ENCODE data around the gene PTPRA.

Gene PTPRA

DNA sequence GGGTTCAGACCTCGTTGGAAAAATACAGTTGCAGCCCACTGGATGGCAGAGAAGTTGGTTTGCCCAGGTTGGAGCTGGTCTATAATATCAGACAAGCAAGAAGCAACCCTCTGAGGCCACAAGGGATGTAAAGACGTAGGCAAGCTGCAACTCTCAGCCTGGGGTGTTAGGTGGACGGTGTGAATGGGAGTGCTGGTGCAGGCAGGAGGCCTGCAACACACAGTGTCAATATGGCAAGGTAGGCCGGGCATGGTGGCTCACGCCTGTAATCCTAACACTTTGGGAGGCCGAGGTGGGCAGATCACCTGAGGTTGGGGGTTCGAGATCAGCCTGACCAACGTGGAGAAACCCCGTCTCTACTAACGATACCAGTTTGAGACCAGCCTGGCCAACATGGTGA, 22.2 kb upstream of the PTPRA start:
- ChIA-PET CTCF (interaction anchor here (0.6 to 2.3 kb wide), 5 partner anchors 10 to 322 kb away, joined by 3 to 11 read pairs (median 7); partner anchors contain the start of genes PCED1A and VPS16), POLR2A (ENCODE audit: low non-redundant PET) (interaction anchor here (0.8 kb wide), 1 partner anchor 199 kb away, joined by 3 read pairs; no protein-coding TSS in a partner anchor)
- no peak for DNase-seq (ENCODE audit: low spot score)

DNA sequence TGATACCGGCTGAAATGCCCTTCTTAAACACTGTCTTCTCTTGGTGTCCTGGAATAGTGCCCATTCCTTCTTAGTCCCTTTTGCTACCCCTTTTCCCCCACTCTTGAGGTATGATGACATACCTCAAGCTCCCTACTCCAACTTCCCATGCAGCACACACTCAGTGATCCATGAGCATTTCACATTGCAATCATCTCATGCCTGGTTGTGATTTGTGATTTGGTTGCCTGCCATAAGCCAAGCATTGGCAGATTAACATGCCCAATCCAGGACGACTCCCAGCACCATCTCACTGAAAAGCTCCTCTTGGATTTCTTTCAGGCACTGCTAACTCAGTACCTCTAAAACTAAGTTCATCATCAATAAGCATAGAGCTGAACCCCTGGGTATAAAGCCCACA, 14.7 kb upstream of the PTPRA start:
- ChIA-PET CTCF (no interaction called here), POLR2A (ENCODE audit: low non-redundant PET) (interaction anchor here (1.3 kb wide), 1 partner anchor 14 kb away, joined by 6 read pairs; no protein-coding TSS in a partner anchor)
- DNase-seq (ENCODE audit: low spot score) = no peak
- no peak overlapping the region for H3K27ac ChIP-seq
- TF ChIP-seq, protein P1, sequence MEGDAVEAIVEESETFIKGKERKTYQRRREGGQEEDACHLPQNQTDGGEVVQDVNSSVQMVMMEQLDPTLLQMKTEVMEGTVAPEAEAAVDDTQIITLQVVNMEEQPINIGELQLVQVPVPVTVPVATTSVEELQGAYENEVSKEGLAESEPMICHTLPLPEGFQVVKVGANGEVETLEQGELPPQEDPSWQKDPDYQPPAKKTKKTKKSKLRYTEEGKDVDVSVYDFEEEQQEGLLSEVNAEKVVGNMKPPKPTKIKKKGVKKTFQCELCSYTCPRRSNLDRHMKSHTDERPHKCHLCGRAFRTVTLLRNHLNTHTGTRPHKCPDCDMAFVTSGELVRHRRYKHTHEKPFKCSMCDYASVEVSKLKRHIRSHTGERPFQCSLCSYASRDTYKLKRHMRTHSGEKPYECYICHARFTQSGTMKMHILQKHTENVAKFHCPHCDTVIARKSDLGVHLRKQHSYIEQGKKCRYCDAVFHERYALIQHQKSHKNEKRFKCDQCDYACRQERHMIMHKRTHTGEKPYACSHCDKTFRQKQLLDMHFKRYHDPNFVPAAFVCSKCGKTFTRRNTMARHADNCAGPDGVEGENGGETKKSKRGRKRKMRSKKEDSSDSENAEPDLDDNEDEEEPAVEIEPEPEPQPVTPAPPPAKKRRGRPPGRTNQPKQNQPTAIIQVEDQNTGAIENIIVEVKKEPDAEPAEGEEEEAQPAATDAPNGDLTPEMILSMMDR (conservative IDR thresholded peaks at IDR 0.05; ENCODE audit: low read depth) = no peak

More for the DNA sequence above, 22.2 kb upstream of the PTPRA start:
- no peak overlapping the region for H3K27ac ChIP-seq
- TF ChIP-seq, protein P1 (conservative IDR thresholded peaks at IDR 0.05; ENCODE audit: low read depth) = no peak

DNA sequence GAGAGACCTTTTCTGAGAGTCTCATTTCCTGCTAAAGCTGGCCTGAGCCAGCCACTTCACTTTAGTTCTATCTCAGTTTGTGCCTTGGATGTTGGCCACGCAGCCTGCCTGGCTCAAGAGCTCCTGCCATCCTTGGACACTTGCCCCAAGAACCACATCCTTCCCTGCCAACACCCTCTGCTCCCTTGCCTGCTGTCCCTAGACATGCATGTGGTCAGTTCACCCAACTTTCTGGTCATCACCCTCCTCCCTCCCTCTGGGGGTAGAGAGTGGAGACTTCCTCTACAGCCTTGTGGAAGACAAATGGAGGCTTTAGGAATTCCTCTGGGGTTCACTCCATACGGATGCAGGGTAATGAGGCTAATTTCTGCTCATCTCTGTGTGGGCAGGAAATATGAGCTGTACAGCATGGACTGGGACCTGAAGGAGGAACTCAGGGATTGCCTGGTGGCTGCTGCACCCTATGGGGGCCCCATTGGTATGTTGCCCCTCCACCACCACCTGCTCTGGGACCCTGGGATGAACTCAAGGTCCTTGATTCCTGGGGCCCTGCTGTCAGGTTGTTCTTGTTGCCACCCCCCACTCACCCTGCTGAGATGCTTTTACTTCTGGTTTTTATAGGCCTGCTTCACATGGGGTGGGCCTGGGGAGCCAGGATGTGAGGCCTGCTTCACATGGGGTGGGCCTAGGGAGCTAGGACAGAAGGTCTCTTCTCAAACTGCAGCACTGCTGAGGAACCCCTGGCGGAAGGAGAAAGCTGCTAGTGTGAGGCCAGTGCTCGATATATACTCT, 13.8 kb upstream of the PTPRA start:
- no peak for DNase-seq (ENCODE audit: low spot score)
- ChIA-PET POLR2A (ENCODE audit: low non-redundant PET) (interaction anchor here (1.3 kb wide), 1 partner anchor 13 kb away, joined by 6 read pairs; no protein-coding TSS in a partner anchor), CTCF (no interaction called here)
- TF ChIP-seq, protein P1 (conservative IDR thresholded peaks at IDR 0.05; ENCODE audit: low read depth) = no peak
- H3K27ac ChIP-seq = no peak overlapping the region

DNA sequence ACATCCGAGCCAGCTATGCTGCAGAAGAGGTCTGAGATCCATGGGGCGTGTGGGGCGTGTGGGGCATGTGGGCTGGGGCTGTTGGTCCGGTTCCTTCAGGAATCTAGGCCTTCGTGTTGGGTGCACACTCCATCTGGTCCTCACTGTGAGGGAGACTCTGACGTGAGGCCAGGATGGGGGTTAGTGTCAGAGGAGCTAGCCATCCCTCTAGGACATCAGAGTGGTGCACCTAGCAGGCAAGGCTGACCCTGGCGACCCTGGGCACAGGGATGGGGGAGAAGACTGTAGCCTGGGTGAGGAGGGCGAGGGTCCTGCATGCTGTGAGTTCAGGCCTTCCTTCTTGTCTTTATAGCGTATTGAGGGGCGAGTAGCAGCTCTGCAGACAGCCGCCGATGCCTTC, 8.7 kb upstream of the PTPRA start:
- H3K27ac ChIP-seq = no peak overlapping the region
- ChIA-PET CTCF (no interaction called here), POLR2A (ENCODE audit: low non-redundant PET) (no interaction called here)
- DNase-seq (ENCODE audit: low spot score) = no peak
- TF ChIP-seq, protein P1 (conservative IDR thresholded peaks at IDR 0.05; ENCODE audit: low read depth) = no peak

GRCh38 chr20:2865101-2865500, 8.2 kb upstream of the PTPRA start:
- H3K27ac ChIP-seq = no peak overlapping the region
- CTCF ChIA-PET = interaction anchor here (0.6 kb wide), 1 partner anchor 7 kb away, joined by 3 read pairs; no protein-coding TSS in a partner anchor
- no peak for DNase-seq (ENCODE audit: low spot score)
- TF ChIP-seq, protein P1 (conservative IDR thresholded peaks at IDR 0.05; ENCODE audit: low read depth) = no peak
- POLR2A ChIA-PET (ENCODE audit: low non-redundant PET) = no interaction called here

GRCh38 chr20:2865630-2866029, 7.7 kb upstream of the PTPRA start:
- TF ChIP-seq, protein P1 (conservative IDR thresholded peaks at IDR 0.05; ENCODE audit: low read depth) = no peak
- DNase-seq (ENCODE audit: low spot score) = no peak
- no peak overlapping the region for H3K27ac ChIP-seq
- ChIA-PET POLR2A (ENCODE audit: low non-redundant PET) (interaction anchor here (0.6 kb wide), 1 partner anchor 25 kb away, joined by 3 read pairs; no protein-coding TSS in a partner anchor), CTCF (interaction anchor here (0.6 to 0.9 kb wide), 2 partner anchors 8 to 181 kb away, joined by 3 read pairs; no protein-coding TSS in a partner anchor)

All from RWPE1 (cell line).